Stomach smooth muscle (tissue), 2 donors: ENCODE results near the gene CCDC183.

ENCODE experiments used
- H3K27ac ChIP-seq: one replicate; pipeline ENCODE4 v1.7.0; 2013; ENCODE audit warnings: mild to moderate bottlenecking, low read length, inconsistent platforms
- H3K27me3 ChIP-seq, 2 donors: one replicate each; pipeline ENCODE4 v1.7.0; 2013; ENCODE audit warnings: low read length in 2 of 2; ENCODE audit not compliant: insufficient read depth in 2 of 2, control insufficient read depth in 1 of 2
- H3K36me3 ChIP-seq, 2 donors: one replicate each; pipeline ENCODE4 v1.7.0; 2013; ENCODE audit warnings: low read length in 2 of 2; ENCODE audit not compliant: control insufficient read depth in 2 of 2, insufficient read depth in 2 of 2
- H3K4me1 ChIP-seq: one replicate; pipeline ENCODE4 v1.7.0; 2013; ENCODE audit warnings: low read length; ENCODE audit not compliant: control insufficient read depth, insufficient read depth
- H3K4me3 ChIP-seq, 2 donors: one replicate each; pipeline ENCODE4 v1.7.0; 2013; ENCODE audit warnings: low read length in 2 of 2
- H3K9ac ChIP-seq, 2 donors: one replicate each; pipeline ENCODE4 v1.7.0; 2013; ENCODE audit warnings: low read length in 2 of 2, mild to moderate bottlenecking in 1 of 2
- H3K9me3 ChIP-seq, 2 donors: one replicate each; pipeline ENCODE4 v1.7.0; 2013; ENCODE audit warnings: low read length in 2 of 2; ENCODE audit not compliant: control insufficient read depth in 2 of 2
- donor health status: healthy.
- donor health status: Pancreatic carcinoma.

The CCDC183 gene

GRCh38 chr9:136848393-136849037 is 52.4 kb downstream of the CCDC183 start:
- H3K36me3 ChIP-seq, result peaks cover 0 to 4% of the 10 kb centered on the region in 2 donors
- H3K27me3 ChIP-seq, result peaks cover 10 to 38% of the 10 kb centered on the region in 2 donors
- H3K9ac ChIP-seq, result peak overlapping the region; percentile 64
- peaks cover 48% of the 10 kb centered on the region for H3K4me1 ChIP-seq
- peak overlapping the region; percentile 90 to 92 for H3K4me3 ChIP-seq
- H3K9me3 ChIP-seq, result no peaks in the 10 kb centered on the region
- no peak overlapping the region for H3K27ac ChIP-seq

- Histone ChIP-seq H3K36me3 (peaks cover 0 to 4% of the 10 kb centered on the region in 2 donors), H3K27ac (peak within 1 kb of the TSS; percentile 41), H3K27me3 (peaks cover 9 to 33% of the 10 kb centered on the region in 2 donors), H3K9me3 (no peaks in the 10 kb centered on the region), H3K9ac (peak within 1 kb of the TSS; percentile 64 to 75), H3K4me3 (peak within 1 kb of the TSS; percentile 90 to 92), H3K4me1 (peaks cover 41% of the 10 kb centered on the region)
Measured at GRCh38 chr9:136849038-136849959, 53.2 kb downstream of the CCDC183 start, which contains the start of gene PHPT1. PHPT1 (plus strand) TSS chr9:136849409; CDS start chr9:136849431, 22 bp downstream.

GRCh38 chr9:136849960-136850865 is 54.1 kb downstream of the CCDC183 start:
- Histone ChIP-seq H3K9me3 (no peaks in the 10 kb centered on the region), H3K4me3 (peak overlapping the region; percentile 90 to 92), H3K36me3 (peaks cover 0 to 4% of the 10 kb centered on the region in 2 donors), H3K9ac (peak overlapping the region; percentile 62 to 75), H3K4me1 (peaks cover 38% of the 10 kb centered on the region), H3K27ac (peak overlapping the region; percentile 41), H3K27me3 (peaks cover 7 to 28% of the 10 kb centered on the region in 2 donors)

- H3K9ac ChIP-seq, result no peak overlapping the region
- H3K4me1 ChIP-seq, result peaks cover 36% of the 10 kb centered on the region
- peaks cover 0 to 4% of the 10 kb centered on the region in 2 donors for H3K36me3 ChIP-seq
- no peak overlapping the region for H3K27ac ChIP-seq
- H3K9me3 ChIP-seq, result no peaks in the 10 kb centered on the region
- H3K27me3 ChIP-seq, result peaks cover 7 to 19% of the 10 kb centered on the region in 2 donors
- H3K4me3 ChIP-seq, result no peak overlapping the region
Measured at GRCh38 chr9:136850866-136851775, 55.0 kb downstream of the CCDC183 start.

- Histone ChIP-seq H3K27me3 (peaks cover 4 to 9% of the 10 kb centered on the region in 2 donors), H3K4me3 (no peak within 1 kb of the TSS), H3K9me3 (no peaks in the 10 kb centered on the region), H3K36me3 (peaks cover 0 to 4% of the 10 kb centered on the region in 2 donors), H3K27ac (no peak within 1 kb of the TSS), H3K4me1 (peaks cover 27% of the 10 kb centered on the region), H3K9ac (no peak within 1 kb of the TSS)
Measured at GRCh38 chr9:136851941-136852663, 56.0 kb downstream of the CCDC183 start, which contains the start of gene MAMDC4. MAMDC4 (plus strand) TSS chr9:136852346; CDS start chr9:136852417, 71 bp downstream.

GRCh38 chr9:136852664-136853595 is 56.8 kb downstream of the CCDC183 start:
- no peaks in the 10 kb centered on the region for H3K9me3 ChIP-seq
- no peak overlapping the region for H3K27ac ChIP-seq
- no peak overlapping the region for H3K9ac ChIP-seq
- peaks cover 0 to 4% of the 10 kb centered on the region in 2 donors for H3K36me3 ChIP-seq
- peaks cover 22% of the 10 kb centered on the region for H3K4me1 ChIP-seq
- H3K4me3 ChIP-seq, result no peak overlapping the region
- H3K27me3 ChIP-seq, result peaks cover 0 to 4% of the 10 kb centered on the region in 2 donors

GRCh38 chr9:136853596-136854112 is 57.5 kb downstream of the CCDC183 start:
- H3K27me3 ChIP-seq, result no peaks in the 10 kb centered on the region
- no peak overlapping the region for H3K4me3 ChIP-seq
- peaks cover 0 to 4% of the 10 kb centered on the region in 2 donors for H3K36me3 ChIP-seq
- no peak overlapping the region for H3K27ac ChIP-seq
- H3K4me1 ChIP-seq, result peaks cover 22% of the 10 kb centered on the region
- H3K9me3 ChIP-seq, result no peaks in the 10 kb centered on the region
- no peak overlapping the region for H3K9ac ChIP-seq

GRCh38 chr9:136854113-136854841 is 58.1 kb downstream of the CCDC183 start:
- no peak overlapping the region for H3K27ac ChIP-seq
- H3K4me1 ChIP-seq, result peaks cover 28% of the 10 kb centered on the region
- no peak overlapping the region for H3K4me3 ChIP-seq
- H3K9ac ChIP-seq, result no peak overlapping the region
- H3K9me3 ChIP-seq, result no peaks in the 10 kb centered on the region
- no peaks in the 10 kb centered on the region for H3K27me3 ChIP-seq
- peaks cover 0 to 4% of the 10 kb centered on the region in 2 donors for H3K36me3 ChIP-seq
